ENCODE results near the gene SYTL3. TPM values are rescaled to one million over a fixed set of nuclear protein-coding genes. Genes with fewer than 3 reads are reported as not detected.

SYTL3 gene
- total and polyA plus RNA-seq, 10 of the 15 experiments (the other 5 are each of a cell fraction or from before 2014, with no cell fraction given) = 3.3 to 12.1 (median 6.9) TPM

DNA sequence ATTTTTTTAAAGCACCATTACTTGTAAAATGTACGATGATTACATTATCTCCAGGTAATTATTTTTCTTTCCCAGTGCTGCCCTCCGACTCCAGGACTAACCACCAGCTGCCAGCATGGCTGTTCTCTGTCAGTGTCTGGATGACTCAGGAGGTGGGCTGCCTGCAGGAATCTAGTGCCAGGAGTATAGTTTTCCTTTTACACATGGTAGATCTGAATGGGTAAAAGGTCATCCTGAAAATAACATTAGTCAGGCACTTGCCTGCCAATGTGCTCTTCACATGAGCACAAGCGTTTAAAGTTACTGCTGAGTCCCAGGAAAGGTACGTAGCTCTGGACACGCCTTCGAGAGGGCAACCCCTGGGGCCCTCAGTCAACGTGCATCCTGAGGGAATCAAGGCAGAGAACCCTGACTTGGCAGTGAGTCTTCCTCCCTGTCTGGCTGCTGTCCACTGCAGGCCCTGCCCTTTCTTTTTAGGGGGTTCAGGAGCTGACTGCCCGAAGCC, 7.7 kb upstream of the SYTL3 start:
- no TSS peak for BruUV-seq (replicated peaks)
- FAIRE-seq = no peak
- no peak overlapping the region for H3K27ac ChIP-seq (ENCODE audit: control insufficient read depth, insufficient read depth)

More for the DNA sequence above, 7.7 kb upstream of the SYTL3 start:
- Histone ChIP-seq H3K9ac (ENCODE audit: control insufficient read depth, insufficient read depth, low read length) (no peak overlapping the region), H3K79me2 (ENCODE audit: control insufficient read depth, insufficient read depth, low read length) (peaks cover 33% of the 10 kb centered on the region), H3K36me3 (ENCODE audit: control insufficient read depth in 2 of 2, insufficient read depth in 2 of 2, low read length in 1 of 2) (0 out of 4 replicates have a peak, but pooled peaks cover 0 to 3% of the 10 kb centered on the region in 2 experiments), H3K4me1 (ENCODE audit: control insufficient read depth, insufficient read depth, low read length) (peaks cover 11% of the 10 kb centered on the region), H3K4me2 (ENCODE audit: control insufficient read depth, insufficient read depth) (0 out of 2 replicates have a peak overlapping the region, but pooled peaks have one; percentile 17), H3K9me3 (replicated peaks; ENCODE audit: control insufficient read depth, insufficient read depth, low read length) (no peaks in the 10 kb centered on the region), H3K27me3 (replicated peaks in 1 of 2; ENCODE audit: control insufficient read depth in 2 of 2, insufficient read depth in 2 of 2, low read length in 1 of 2) (no peaks in the 10 kb centered on the region), H2AFZ (ENCODE audit: control insufficient read depth, low read depth, low read length) (no peak overlapping the region), H4K20me1 (ENCODE audit: control insufficient read depth, insufficient read depth) (no peaks in the 10 kb centered on the region), H3K4me3 (0 out of 2 replicates have a peak overlapping the region, but pooled peaks have one; percentile 81)
- WGBS (ENCODE audit: insufficient coverage, insufficient replicate concordance, low lambda C conversion rate, missing lambda C conversion rate) = 95% methylated on average over 8 of the region's 8 CpGs
- no peak for DNase-seq (ENCODE audit: low read depth, low spot score)
- TF ChIP-seq POLR2A (IDR thresholded peaks at IDR 0.05; ENCODE audit: low read depth, low read length) (0 out of 2 replicates have a peak, but pooled peaks have one; percentile 18), IRF4 (IDR thresholded peaks at IDR 0.05; ENCODE audit: low read depth, low read length) (no peak), NR2C2 (IDR thresholded peaks at IDR 0.05; ENCODE audit: borderline replicate concordance, control insufficient read depth, insufficient read length, low read depth) (no peak), MYB (IDR thresholded peaks at IDR 0.05; ENCODE audit: borderline replicate concordance, low read depth, low read length) (no peak)
- TF ChIP-seq, protein P1, sequence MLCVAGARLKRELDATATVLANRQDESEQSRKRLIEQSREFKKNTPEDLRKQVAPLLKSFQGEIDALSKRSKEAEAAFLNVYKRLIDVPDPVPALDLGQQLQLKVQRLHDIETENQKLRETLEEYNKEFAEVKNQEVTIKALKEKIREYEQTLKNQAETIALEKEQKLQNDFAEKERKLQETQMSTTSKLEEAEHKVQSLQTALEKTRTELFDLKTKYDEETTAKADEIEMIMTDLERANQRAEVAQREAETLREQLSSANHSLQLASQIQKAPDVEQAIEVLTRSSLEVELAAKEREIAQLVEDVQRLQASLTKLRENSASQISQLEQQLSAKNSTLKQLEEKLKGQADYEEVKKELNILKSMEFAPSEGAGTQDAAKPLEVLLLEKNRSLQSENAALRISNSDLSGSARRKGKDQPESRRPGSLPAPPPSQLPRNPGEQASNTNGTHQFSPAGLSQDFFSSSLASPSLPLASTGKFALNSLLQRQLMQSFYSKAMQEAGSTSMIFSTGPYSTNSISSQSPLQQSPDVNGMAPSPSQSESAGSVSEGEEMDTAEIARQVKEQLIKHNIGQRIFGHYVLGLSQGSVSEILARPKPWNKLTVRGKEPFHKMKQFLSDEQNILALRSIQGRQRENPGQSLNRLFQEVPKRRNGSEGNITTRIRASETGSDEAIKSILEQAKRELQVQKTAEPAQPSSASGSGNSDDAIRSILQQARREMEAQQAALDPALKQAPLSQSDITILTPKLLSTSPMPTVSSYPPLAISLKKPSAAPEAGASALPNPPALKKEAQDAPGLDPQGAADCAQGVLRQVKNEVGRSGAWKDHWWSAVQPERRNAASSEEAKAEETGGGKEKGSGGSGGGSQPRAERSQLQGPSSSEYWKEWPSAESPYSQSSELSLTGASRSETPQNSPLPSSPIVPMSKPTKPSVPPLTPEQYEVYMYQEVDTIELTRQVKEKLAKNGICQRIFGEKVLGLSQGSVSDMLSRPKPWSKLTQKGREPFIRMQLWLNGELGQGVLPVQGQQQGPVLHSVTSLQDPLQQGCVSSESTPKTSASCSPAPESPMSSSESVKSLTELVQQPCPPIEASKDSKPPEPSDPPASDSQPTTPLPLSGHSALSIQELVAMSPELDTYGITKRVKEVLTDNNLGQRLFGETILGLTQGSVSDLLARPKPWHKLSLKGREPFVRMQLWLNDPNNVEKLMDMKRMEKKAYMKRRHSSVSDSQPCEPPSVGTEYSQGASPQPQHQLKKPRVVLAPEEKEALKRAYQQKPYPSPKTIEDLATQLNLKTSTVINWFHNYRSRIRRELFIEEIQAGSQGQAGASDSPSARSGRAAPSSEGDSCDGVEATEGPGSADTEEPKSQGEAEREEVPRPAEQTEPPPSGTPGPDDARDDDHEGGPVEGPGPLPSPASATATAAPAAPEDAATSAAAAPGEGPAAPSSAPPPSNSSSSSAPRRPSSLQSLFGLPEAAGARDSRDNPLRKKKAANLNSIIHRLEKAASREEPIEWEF (IDR thresholded peaks at IDR 0.05; ENCODE audit: insufficient replicate concordance, low read depth, low read length) = no peak
- CTCF ChIA-PET = interaction anchor here (0.9 to 2.0 kb wide), 2 partner anchors 18 to 59 kb away, joined by 3 to 6 read pairs; no protein-coding TSS in a partner anchor
- RAD21 ChIA-PET (ENCODE audit: unreplicated experiment) = interaction anchor here (0.5 kb wide), 1 partner anchor 371 kb away, joined by 3 read pairs; no protein-coding TSS in a partner anchor
- POLR2A ChIA-PET = interaction anchor here (0.5 kb wide), 1 partner anchor 396 kb away, joined by 4 read pairs; no protein-coding TSS in a partner anchor
- in situ Hi-C loops (cut with MboI) (no loop called here), intact Hi-C loops (cut with micrococcal nuclease; ENCODE audit: unreplicated experiment) (loop anchor here (5.0 kb wide), 1 partner anchor 165 kb away; no protein-coding TSS in a partner anchor)
- SMC1A ChIA-PET (ENCODE audit: uncharacterized antibody, unreplicated experiment) = interaction anchor here (1.3 kb wide), 1 partner anchor 11 kb away, joined by 7 read pairs; no protein-coding TSS in a partner anchor
- no peak for ATAC-seq

All from GM12878 (cell line).